Kidney (tissue), 14 donors: ENCODE data around the gene ZBTB7C. TPM values are rescaled to one million over a fixed set of nuclear protein-coding genes. Genes with fewer than 3 reads are reported as not detected.

Source experiments
- DNase-seq, 5 donors: peaks; one replicate each; pipeline ENCODE4 v3.0.0-alpha.2; 2013 to 2020
- FAIRE-seq: peaks from 2 replicates; lab custom pipeline; 2012; peaks lifted over from hg19 to GRCh38; lab: Jason Lieb, UNC
- H3K27ac ChIP-seq, 2 donors: one replicate each; pipeline ENCODE4 v1.7.0; 2013; ENCODE audit warnings: low read depth in 2 of 2, low read length in 2 of 2, inconsistent platforms in 1 of 2
- H3K27me3 ChIP-seq: one replicate; pipeline ENCODE4 v1.7.1; 2013; ENCODE audit warnings: low read length, inconsistent platforms; ENCODE audit not compliant: control insufficient read depth, insufficient read depth
- H3K36me3 ChIP-seq, 3 donors: one replicate each; pipeline versions ENCODE4 v1.7.0 to v1.7.1; 2013; ENCODE audit warnings: low read length in 3 of 3, control low read depth in 1 of 3, inconsistent platforms in 1 of 3; ENCODE audit not compliant: insufficient read depth in 3 of 3, control insufficient read depth in 2 of 3
- H3K4me1 ChIP-seq, 3 donors: one replicate each; pipeline versions ENCODE4 v1.7.0 to v1.7.1; 2013; ENCODE audit warnings: low read length in 3 of 3, inconsistent platforms in 1 of 3, low read depth in 1 of 3; ENCODE audit not compliant: control insufficient read depth in 2 of 3, insufficient read depth in 2 of 3
- H3K4me3 ChIP-seq, 3 donors: one replicate each; pipeline versions ENCODE4 v1.7.0 to v1.8.1; 2013; ENCODE audit warnings: low read length in 3 of 3, control low read depth in 1 of 3, inconsistent platforms in 1 of 3
- H3K9ac ChIP-seq, 3 donors: one replicate each; pipeline versions ENCODE4 v1.7.0 to v1.7.1; 2013; ENCODE audit warnings: low read length in 3 of 3, control low read depth in 1 of 3, inconsistent platforms in 1 of 3
- H3K9me3 ChIP-seq, 3 donors: one replicate each; pipeline versions ENCODE4 v1.7.0 to v1.7.1; 2013; ENCODE audit warnings: low read length in 3 of 3, control low read depth in 1 of 3, inconsistent platforms in 1 of 3; ENCODE audit not compliant: control insufficient read depth in 2 of 3, insufficient read depth in 1 of 3
- CTCF ChIP-seq: IDR thresholded peaks from 3 replicates; pipeline ENCODE4 v1.5.1; 2012; ENCODE audit warnings: mild to moderate bottlenecking, moderate library complexity, borderline replicate concordance; ENCODE audit not compliant: insufficient read depth; ENCODE audit errors: extremely low read depth
- intact Hi-C: fragments of 100-400 bp; cut with DNase I; formaldehyde crosslinking; loops from one replicate; pipeline ENCODE4 v1.11.1; 2022
- polyA plus RNA-seq: library from polyadenylated mRNA; stranded (reverse); fragments of 350-450 nt; fragmentation: Illumina TruSeq; extraction: RNeasy Lipid Tissue Mini Kit (QIAGEN cat#74804); gene quantifications from one replicate; pipeline ENCODE4 v1.2.3, GENCODE V29; 2014; ENCODE audit warnings: low read depth, low replicate concordance; ENCODE audit not compliant: insufficient read depth
- total RNA-seq: library from RNA; stranded (reverse); fragmentation: NEBNext Ultra II Directional; extraction: Animal tissue kit (Norgen Biotek cat#: 25700); gene quantifications from one replicate; pipeline ENCODE4 v1.2.1, GENCODE V29; 2021
- donor health status: control.
- donor health status: control.
- donor health status: control.
- donor health status: control.
- donor health status: control.
- donor health status: DM: yes; HTN: yes; CAD: no.
- donor health status: Normal renal cell carcinoma (clear cell type).

Gene ZBTB7C
- total and polyA plus RNA-seq, 2 donors from 2014 or later = 1.8 to 13.8 TPM

GRCh38 chr18:48153613-48154481, 255.3 kb downstream of the ZBTB7C start:
- no peak overlapping the region for H3K27ac ChIP-seq
- no peaks in the 10 kb centered on the region for H3K36me3 ChIP-seq
- DNase-seq (peak in 1 of 5 donors; percentile 37), FAIRE-seq (no peak)
- intact Hi-C loops = no loop called here
- no peaks in the 10 kb centered on the region for H3K9me3 ChIP-seq
- no peaks in the 10 kb centered on the region for H3K27me3 ChIP-seq
- no peak for TF ChIP-seq CTCF
- no peaks in the 10 kb centered on the region for H3K4me1 ChIP-seq
- no peak overlapping the region for H3K9ac ChIP-seq
- no peak overlapping the region for H3K4me3 ChIP-seq

DNA sequence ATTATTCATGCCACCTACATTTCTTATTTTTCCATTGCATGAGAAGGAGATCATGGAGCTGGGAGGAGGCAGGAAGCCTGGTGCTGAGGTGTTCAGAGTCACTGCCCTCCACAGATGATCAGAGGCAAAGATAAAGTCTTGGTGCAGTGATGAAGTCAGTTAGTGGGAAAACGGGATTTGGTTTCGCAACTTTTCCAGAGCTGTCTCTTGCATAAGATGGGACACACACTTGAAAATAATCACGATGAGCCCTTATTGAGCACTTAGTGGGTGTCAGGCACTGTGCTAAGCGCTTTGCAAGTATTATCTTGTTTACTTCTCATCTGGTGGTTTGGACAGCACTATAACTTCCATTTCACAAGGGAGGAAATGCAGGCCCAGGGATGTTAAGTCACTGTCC, 256.6 kb downstream of the ZBTB7C start:
- H3K9me3 ChIP-seq = no peaks in the 10 kb centered on the region
- no peaks in the 10 kb centered on the region for H3K4me1 ChIP-seq
- no peak overlapping the region for H3K27ac ChIP-seq
- no peaks in the 10 kb centered on the region for H3K27me3 ChIP-seq
- H3K36me3 ChIP-seq = no peaks in the 10 kb centered on the region
- no peak overlapping the region for H3K9ac ChIP-seq
- no peak for FAIRE-seq
- DNase-seq = no peak
- H3K4me3 ChIP-seq = no peak overlapping the region
- intact Hi-C loops = no loop called here
- no peak for TF ChIP-seq CTCF

GRCh38 chr18:48151421-48152065, 257.6 kb downstream of the ZBTB7C start:
- H3K36me3 ChIP-seq = no peaks in the 10 kb centered on the region
- H3K27me3 ChIP-seq = no peaks in the 10 kb centered on the region
- TF ChIP-seq CTCF = no peak
- DNase-seq = peak in 4 of 5 donors; percentile 52 to 67 (median 60)
- H3K9me3 ChIP-seq = no peaks in the 10 kb centered on the region
- no peak overlapping the region for H3K9ac ChIP-seq
- intact Hi-C loops = no loop called here
- H3K4me1 ChIP-seq = no peaks in the 10 kb centered on the region
- no peak overlapping the region for H3K4me3 ChIP-seq
- H3K27ac ChIP-seq = no peak overlapping the region
- no peak for FAIRE-seq
